Stomach (tissue), 9 donors: ENCODE data around the gene PCDH17. TPM values are rescaled to one million over a fixed set of nuclear protein-coding genes. Genes with fewer than 3 reads are reported as not detected.

Experiments
- DNase-seq, 2 donors: peaks; one replicate each; pipeline versions ENCODE4 v3.0.0 to v3.0.0-alpha.2; 2013 to 2019
- H3K27ac ChIP-seq, 5 donors: fragments of 200-600 bp in 4 of 5; sonication (generic) in 4 of 5; one replicate each; pipeline ENCODE4 v1.5.1; 2013 to 2019; ENCODE audit warnings: mild to moderate bottlenecking in 1 of 5, moderate library complexity in 1 of 5
- H3K27me3 ChIP-seq, 3 donors: fragments of 200-600 bp; sonication (generic); one replicate each; pipeline ENCODE4 v1.5.1; 2017 to 2019; ENCODE audit warnings: mixed run types in 1 of 3
- H3K36me3 ChIP-seq, 4 donors: fragments of 200-600 bp; sonication (generic); 1 replicate in 3 of 4; 2 replicates in 1 of 4; pipeline ENCODE4 v1.5.1; 2016 to 2019
- H3K4me1 ChIP-seq, 4 donors: fragments of 200-600 bp; sonication (generic); one replicate each; pipeline ENCODE4 v1.5.1; 2016 to 2019
- H3K4me3 ChIP-seq, 4 donors: fragments of 200-600 bp; sonication (generic) in 3 of 4; one replicate each; pipeline ENCODE4 v1.5.1; 2016 to 2019; ENCODE audit warnings: mild to moderate bottlenecking in 1 of 4
- H3K9me3 ChIP-seq, 4 donors: fragments of 200-600 bp; sonication (generic); one replicate each; pipeline ENCODE4 v1.5.1; 2016 to 2019
- EP300 ChIP-seq: sonication (generic); formaldehyde crosslinking; IDR thresholded peaks from one replicate; pipeline ENCODE4 v1.6.1; 2017; ENCODE audit warnings: antibody characterized with exemption
- POLR2A ChIP-seq, 4 donors: fragments of 450-650 bp; IDR thresholded peaks; one replicate each; pipeline ENCODE4 v1.6.1; 2016; ENCODE audit warnings: antibody characterized with exemption in 4 of 4, control low read depth in 2 of 4, mild to moderate bottlenecking in 1 of 4, moderate library complexity in 1 of 4
- POLR2AphosphoS5 ChIP-seq, 3 donors: sonication (generic); formaldehyde crosslinking; IDR thresholded peaks; one replicate each; pipeline ENCODE4 v1.6.1; 2016; ENCODE audit warnings: antibody characterized with exemption in 3 of 3
- WGBS, 5 donors: extraction: QIAGEN DNeasy Blood & Tissue Kit in 3 of 5; methylation state at CpG; one replicate each; pipeline versions ENCODE4 v1.1.5 to v1.1.7; 2013 to 2018; 5-methylcytosine and 5-hydroxymethylcytosine counted together
- intact Hi-C: fragments of 100-400 bp; cut with DNase I; formaldehyde crosslinking; loops from one replicate; pipeline ENCODE4 v1.15.1; 2023; ENCODE audit warnings: low total_unique reads
- polyA plus RNA-seq, 3 donors: library from polyadenylated mRNA; stranded (reverse); fragments of 200-250 nt; gene quantifications; one replicate each; pipeline ENCODE4 v1.2.3, GENCODE V29; 2013
- total RNA-seq, 5 donors: library from RNA; depleted of rRNA; stranded (reverse); fragments of >200 nt; gene quantifications; one replicate each; pipeline versions ENCODE4 v1.1.0 to v1.2.3, GENCODE V29; 2014 to 2016
- TF ChIP-seq, protein P1 (sequence below), 7 experiments: fragments of 450-650 bp in 4 of 7; fragments of 200-600 bp in 3 of 7; sonication (generic) in 3 of 7; IDR thresholded peaks; one replicate each; pipeline ENCODE4 v1.5.1; 2016 to 2019; ENCODE audit warnings: antibody characterized with exemption in 7 of 7, control low read depth in 2 of 7, mild to moderate bottlenecking in 1 of 7
- donor health status: healthy with polysubstance abuse.
- donor health status: Bipolar disorder and iron deficiency.
- donor health status: healthy.

Gene PCDH17
- total and polyA plus RNA-seq, 8 donors = 0.35 to 14.0 (median 2.8) TPM

DNA sequence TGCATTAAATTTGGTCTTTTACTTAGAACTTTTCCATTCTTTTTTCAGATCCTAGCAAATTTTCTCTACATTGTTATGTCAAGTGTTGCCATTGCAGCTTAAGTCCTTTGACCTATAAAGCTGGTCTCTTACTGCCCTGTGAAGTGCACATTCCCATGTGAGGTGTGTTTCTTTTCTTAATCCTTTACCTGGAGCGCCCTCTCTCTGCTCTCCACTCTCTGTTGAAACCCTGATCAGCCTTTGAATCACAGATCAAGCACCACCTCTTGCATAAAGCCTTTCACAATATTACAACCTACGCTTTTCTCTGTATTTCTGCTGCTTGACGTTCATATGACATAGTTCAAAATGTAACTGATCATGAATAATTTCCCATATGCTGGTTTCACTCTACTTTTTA is 84.8 kb downstream of the PCDH17 start:
- Histone ChIP-seq H3K36me3 (no peaks in the 10 kb centered on the region), H3K9me3 (no peaks in the 10 kb centered on the region), H3K4me3 (no peak overlapping the region), H3K27me3 (no peaks in the 10 kb centered on the region), H3K4me1 (no peaks in the 10 kb centered on the region), H3K27ac (no peak overlapping the region)
- DNase-seq = peak in 1 of 2 donors; percentile 66
- intact Hi-C loops = no loop called here
- no peak for TF ChIP-seq POLR2AphosphoS5 (IDR thresholded peaks at IDR 0.05)
- TF ChIP-seq POLR2A (IDR thresholded peaks at IDR 0.05) = no peak
- TF ChIP-seq, protein P1, sequence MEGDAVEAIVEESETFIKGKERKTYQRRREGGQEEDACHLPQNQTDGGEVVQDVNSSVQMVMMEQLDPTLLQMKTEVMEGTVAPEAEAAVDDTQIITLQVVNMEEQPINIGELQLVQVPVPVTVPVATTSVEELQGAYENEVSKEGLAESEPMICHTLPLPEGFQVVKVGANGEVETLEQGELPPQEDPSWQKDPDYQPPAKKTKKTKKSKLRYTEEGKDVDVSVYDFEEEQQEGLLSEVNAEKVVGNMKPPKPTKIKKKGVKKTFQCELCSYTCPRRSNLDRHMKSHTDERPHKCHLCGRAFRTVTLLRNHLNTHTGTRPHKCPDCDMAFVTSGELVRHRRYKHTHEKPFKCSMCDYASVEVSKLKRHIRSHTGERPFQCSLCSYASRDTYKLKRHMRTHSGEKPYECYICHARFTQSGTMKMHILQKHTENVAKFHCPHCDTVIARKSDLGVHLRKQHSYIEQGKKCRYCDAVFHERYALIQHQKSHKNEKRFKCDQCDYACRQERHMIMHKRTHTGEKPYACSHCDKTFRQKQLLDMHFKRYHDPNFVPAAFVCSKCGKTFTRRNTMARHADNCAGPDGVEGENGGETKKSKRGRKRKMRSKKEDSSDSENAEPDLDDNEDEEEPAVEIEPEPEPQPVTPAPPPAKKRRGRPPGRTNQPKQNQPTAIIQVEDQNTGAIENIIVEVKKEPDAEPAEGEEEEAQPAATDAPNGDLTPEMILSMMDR (IDR thresholded peaks at IDR 0.05) = no peak
- TF ChIP-seq EP300 = no peak
- WGBS, 5 donors = 36 to 55% (median 45%) methylated on average over 3 of the region's 3 CpGs

DNA sequence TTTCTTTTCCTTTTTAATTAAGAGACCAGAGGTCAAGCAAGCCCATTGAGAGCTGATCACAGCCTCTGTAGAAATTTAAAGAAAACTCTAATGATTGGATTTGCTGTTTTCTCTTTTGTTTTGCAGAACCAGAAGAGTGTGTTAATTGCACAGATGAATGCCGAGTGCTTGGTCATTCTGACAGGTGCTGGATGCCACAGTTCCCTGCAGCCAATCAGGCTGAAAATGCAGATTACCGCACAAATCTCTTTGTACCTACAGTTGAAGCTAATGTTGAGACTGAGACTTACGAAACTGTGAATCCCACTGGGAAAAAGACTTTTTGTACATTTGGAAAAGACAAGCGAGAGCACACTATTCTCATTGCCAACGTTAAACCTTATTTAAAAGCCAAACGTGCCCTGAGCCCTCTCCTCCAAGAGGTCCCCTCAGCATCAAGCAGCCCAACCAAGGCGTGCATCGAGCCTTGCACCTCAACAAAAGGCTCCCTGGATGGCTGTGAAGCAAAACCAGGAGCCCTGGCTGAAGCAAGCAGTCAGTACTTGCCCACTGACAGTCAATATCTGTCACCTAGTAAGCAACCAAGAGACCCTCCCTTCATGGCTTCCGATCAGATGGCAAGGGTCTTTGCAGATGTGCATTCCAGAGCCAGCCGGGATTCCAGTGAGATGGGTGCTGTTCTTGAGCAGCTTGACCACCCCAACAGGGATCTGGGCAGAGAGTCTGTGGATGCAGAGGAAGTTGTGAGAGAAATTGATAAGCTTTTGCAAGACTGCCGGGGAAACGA is 93.1 kb downstream of the PCDH17 start:
- TF ChIP-seq EP300 (no peak), POLR2A (IDR thresholded peaks at IDR 0.05) (no peak), POLR2AphosphoS5 (IDR thresholded peaks at IDR 0.05) (no peak)
- TF ChIP-seq, protein P1 (IDR thresholded peaks at IDR 0.05) = no peak
- intact Hi-C loops = no loop called here
- peaks cover 0 to 6% (median 0%) of the 10 kb centered on the region in 4 donors for H3K36me3 ChIP-seq

DNA sequence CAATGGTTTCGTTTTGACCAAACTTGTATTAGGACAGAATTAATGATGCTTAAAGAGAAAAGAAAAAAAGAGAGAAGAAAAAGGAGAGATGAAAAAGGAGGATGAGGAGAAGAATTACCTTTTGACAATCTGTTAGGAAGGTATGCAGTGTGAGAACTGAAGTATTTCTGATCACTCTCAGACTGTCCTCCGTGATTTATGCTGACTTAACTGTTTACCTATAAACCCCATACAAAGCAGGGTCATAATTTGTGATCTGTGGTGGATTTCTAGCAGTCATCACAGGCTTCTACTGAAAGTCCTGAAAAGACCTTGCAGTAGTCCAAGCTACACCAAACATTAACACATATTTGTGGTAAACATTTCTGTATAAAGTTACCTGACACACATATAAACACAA is 93.9 kb downstream of the PCDH17 start:
- H3K9me3 ChIP-seq = no peaks in the 10 kb centered on the region
- DNase-seq = no peak
- no peaks in the 10 kb centered on the region for H3K4me1 ChIP-seq
- H3K27me3 ChIP-seq = no peaks in the 10 kb centered on the region
- H3K36me3 ChIP-seq = peaks cover 0 to 6% (median 0%) of the 10 kb centered on the region in 4 donors
- TF ChIP-seq POLR2A (IDR thresholded peaks at IDR 0.05) (no peak), EP300 (no peak), POLR2AphosphoS5 (IDR thresholded peaks at IDR 0.05) (no peak)
- TF ChIP-seq, protein P1 (IDR thresholded peaks at IDR 0.05) = no peak
- 67 to 78% (median 70%) methylated on average over 2 of the region's 2 CpGs for whole genome bisulfite sequencing, 5 donors
- no peak overlapping the region for H3K27ac ChIP-seq
- intact Hi-C loops = no loop called here
- no peak overlapping the region for H3K4me3 ChIP-seq

More for the DNA sequence above, 93.1 kb downstream of the PCDH17 start:
- Histone ChIP-seq H3K27ac (no peak overlapping the region), H3K27me3 (no peaks in the 10 kb centered on the region), H3K4me3 (no peak overlapping the region), H3K4me1 (no peaks in the 10 kb centered on the region), H3K9me3 (no peaks in the 10 kb centered on the region)
- DNase-seq = no peak
- WGBS, 5 donors = 71 to 83% (median 77%) methylated on average over 12 of the region's 12 CpGs

DNA sequence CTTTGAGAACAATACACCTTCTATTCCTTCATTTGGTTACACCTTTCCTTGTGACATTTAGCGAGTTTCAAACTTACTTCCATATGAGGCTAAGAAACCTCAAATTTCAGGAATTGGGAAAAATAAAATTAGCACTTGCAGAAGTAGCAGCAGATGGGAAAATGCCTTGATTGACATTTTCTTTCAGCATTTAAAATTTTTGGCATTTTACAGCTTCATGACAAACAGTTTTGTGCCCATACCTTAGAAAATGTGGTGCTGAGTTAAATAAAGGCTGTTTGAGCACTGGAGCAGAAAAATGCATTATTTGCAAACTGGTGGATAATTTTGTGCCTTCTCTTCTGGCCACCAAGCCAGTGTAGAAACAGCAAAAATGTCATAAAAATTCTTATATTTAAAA is 95.4 kb downstream of the PCDH17 start:
- no peak overlapping the region for H3K27ac ChIP-seq
- peaks cover 0 to 6% (median 0%) of the 10 kb centered on the region in 4 donors for H3K36me3 ChIP-seq
- H3K4me3 ChIP-seq = no peak overlapping the region
- TF ChIP-seq, protein P1 (IDR thresholded peaks at IDR 0.05) = no peak
- TF ChIP-seq POLR2AphosphoS5 (IDR thresholded peaks at IDR 0.05) = no peak
- no peak for TF ChIP-seq POLR2A (IDR thresholded peaks at IDR 0.05)
- TF ChIP-seq EP300 = no peak
- DNase-seq = no peak
- WGBS, 5 donors = 78 to 90% (median 84%) methylated on average over 1 of the region's 1 CpG
- H3K9me3 ChIP-seq = no peaks in the 10 kb centered on the region
- no peaks in the 10 kb centered on the region for H3K27me3 ChIP-seq
- no peaks in the 10 kb centered on the region for H3K4me1 ChIP-seq
- intact Hi-C loops = no loop called here
